Loucy (cell line): ENCODE measurements around the gene CPSF4L.

Source experiments
- H2AFZ ChIP-seq: fragments of 200-600 bp; sonication (generic); 2 replicates; pipeline ENCODE4 v1.6.0; 2016; ENCODE audit warnings: antibody characterized with exemption, mild to moderate bottlenecking, low read length, moderate library complexity
- H3F3A ChIP-seq: fragments of 200-600 bp; 2 replicates; pipeline ENCODE4 v1.6.0; 2016; ENCODE audit warnings: antibody characterized with exemption, low read depth, mild to moderate bottlenecking
- H3K27me3 ChIP-seq: fragments of 200-600 bp; sonication (generic); 2 replicates; pipeline ENCODE4 v1.6.1; 2014; ENCODE audit warnings: low read length, mild to moderate bottlenecking; ENCODE audit not compliant: insufficient read depth, poor library complexity, severe bottlenecking
- H3K36me3 ChIP-seq: fragments of 200-600 bp; sonication (generic); 2 replicates; pipeline ENCODE4 v1.6.1; 2016; ENCODE audit warnings: low read length; ENCODE audit not compliant: insufficient read depth
- H3K4me1 ChIP-seq: fragments of 200-600 bp; sonication (generic); 2 replicates; pipeline ENCODE4 v1.5.1; 2014; ENCODE audit warnings: low read length, mild to moderate bottlenecking; ENCODE audit not compliant: insufficient read depth, poor library complexity, severe bottlenecking
- H3K4me2 ChIP-seq: fragments of 200-600 bp; sonication (generic); 2 replicates; pipeline ENCODE4 v1.6.0; 2014; ENCODE audit warnings: antibody characterized with exemption, low read length, low read depth, mild to moderate bottlenecking; ENCODE audit not compliant: poor library complexity, severe bottlenecking
- H3K4me3 ChIP-seq: fragments of 200-600 bp; sonication (generic); 2 replicates; pipeline ENCODE4 v1.5.1; 2014; ENCODE audit warnings: low read length, mild to moderate bottlenecking, mixed read lengths; ENCODE audit not compliant: poor library complexity, severe bottlenecking
- H3K79me2 ChIP-seq: fragments of 200-600 bp; sonication (generic); 2 replicates; pipeline ENCODE4 v1.6.1; 2014; ENCODE audit warnings: low read length; ENCODE audit not compliant: insufficient read depth
- H3K9ac ChIP-seq: fragments of 200-600 bp; sonication (generic); 2 replicates; pipeline ENCODE4 v1.6.0; 2014; ENCODE audit warnings: mild to moderate bottlenecking, low read depth, low read length, moderate library complexity; ENCODE audit not compliant: poor library complexity, severe bottlenecking
- H3K9me2 ChIP-seq: fragments of 200-600 bp; sonication (generic); replicated peaks from 2 replicates; pipeline ENCODE4 v1.6.1; 2016; ENCODE audit warnings: low read depth, low read length, mixed read lengths
- H3K9me3 ChIP-seq: fragments of 200-600 bp; sonication (generic); 2 replicates; pipeline ENCODE4 v1.6.1; 2014; ENCODE audit warnings: mild to moderate bottlenecking, antibody characterized with exemption, low read length, low read depth; ENCODE audit not compliant: insufficient read depth
- H4K20me1 ChIP-seq: fragments of 200-600 bp; sonication (generic); 2 replicates; pipeline ENCODE4 v1.6.0; 2014; ENCODE audit warnings: antibody characterized with exemption, low read length, mild to moderate bottlenecking; ENCODE audit not compliant: insufficient read depth, poor library complexity, severe bottlenecking
- CTCF ChIP-seq: fragments of 200-600 bp; sonication (generic); conservative IDR thresholded peaks from 2 replicates; pipeline ENCODE4 v1.5.1; 2014; ENCODE audit warnings: mild to moderate bottlenecking, antibody characterized with exemption, low read length
- EZH2phosphoT487 ChIP-seq: fragments of 200-600 bp; IDR thresholded peaks from 2 replicates; pipeline ENCODE4 v1.6.1; 2018; ENCODE audit warnings: antibody characterized with exemption, mild to moderate bottlenecking, moderate library complexity, borderline replicate concordance

The CPSF4L gene

DNA sequence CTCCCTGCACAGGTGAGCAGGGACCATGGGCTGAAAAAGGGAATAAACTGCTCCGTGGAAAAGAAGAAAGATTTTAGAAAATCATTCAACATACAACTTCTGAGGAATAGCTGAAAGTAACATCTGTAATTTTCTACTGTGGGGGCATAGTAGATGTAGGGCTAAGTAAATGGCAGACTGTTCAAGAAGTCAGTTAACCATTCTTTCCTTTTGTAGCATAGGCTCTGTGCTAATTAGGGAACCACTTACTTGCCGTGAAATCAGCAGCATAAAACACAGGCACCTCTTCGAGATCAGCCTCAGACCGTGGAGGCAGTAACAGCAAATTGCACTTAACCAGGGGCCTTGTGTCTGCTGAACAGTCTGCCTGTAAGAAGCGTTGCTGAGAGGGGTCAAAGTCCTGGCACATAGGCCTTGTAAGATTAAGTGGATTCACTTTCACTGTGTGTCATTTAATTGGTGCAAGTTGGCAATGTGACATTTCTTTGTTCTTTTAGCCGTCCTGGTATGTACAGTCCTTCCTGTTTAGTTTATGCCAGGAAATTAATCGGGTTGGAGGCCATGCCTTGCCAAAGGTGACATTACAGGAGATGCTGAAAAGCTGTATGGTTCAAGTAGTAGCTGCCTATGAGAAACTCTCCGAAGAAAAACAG, 58.4 kb downstream of the CPSF4L start:
- H3K9me3 ChIP-seq = no peaks in the 10 kb centered on the region
- peak overlapping the region; percentile 80 for H3K9ac ChIP-seq

GRCh38 chr17:73201215-73202069, 60.2 kb downstream of the CPSF4L start:
- peaks cover 5% of the 10 kb centered on the region for H4K20me1 ChIP-seq
- peaks cover 68% of the 10 kb centered on the region for H3K36me3 ChIP-seq
- TF ChIP-seq CTCF (no peak), EZH2phosphoT487 (no peak)

More for the DNA sequence above, 58.4 kb downstream of the CPSF4L start:
- Histone ChIP-seq H3K9me2 (no peaks in the 10 kb centered on the region), H4K20me1 (no peaks in the 10 kb centered on the region), H3K36me3 (peaks cover 67% of the 10 kb centered on the region), H3K4me1 (peaks cover 42% of the 10 kb centered on the region), H3K27me3 (no peaks in the 10 kb centered on the region), H3K4me2 (peak overlapping the region; percentile 80), H3K79me2 (peaks cover 48% of the 10 kb centered on the region; the same call in 1 of the 2 replicates), H3K4me3 (peak overlapping the region; percentile 68), H2AFZ (no peak overlapping the region), H3F3A (peaks cover 13% of the 10 kb centered on the region)
- TF ChIP-seq CTCF = no peak
- no peak for TF ChIP-seq EZH2phosphoT487

DNA sequence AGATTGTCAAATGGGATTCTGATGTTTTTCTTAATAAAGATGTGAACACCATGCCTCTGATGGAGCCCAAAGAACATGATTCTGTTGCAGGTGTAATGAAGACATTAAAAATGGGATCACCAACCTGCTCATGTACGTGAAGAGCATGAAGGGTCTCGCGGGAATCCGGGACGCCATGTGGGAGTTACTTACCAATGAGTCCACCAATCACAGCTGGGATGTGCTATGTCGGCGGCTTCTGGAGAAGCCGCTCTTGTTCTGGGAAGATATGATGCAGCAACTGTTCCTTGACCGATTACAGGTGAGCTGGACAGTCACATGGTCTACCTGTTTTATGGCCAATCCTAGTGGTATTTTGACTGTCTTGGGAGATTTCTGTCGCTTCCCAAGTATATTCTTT, 61.2 kb downstream of the CPSF4L start:
- H3K36me3 ChIP-seq = peaks cover 59% of the 10 kb centered on the region
- no peak overlapping the region for H2AFZ ChIP-seq

More at GRCh38 chr17:73201215-73202069, 60.2 kb downstream of the CPSF4L start:
- H3K9me2 ChIP-seq = no peaks in the 10 kb centered on the region
- peaks cover 13% of the 10 kb centered on the region for H3F3A ChIP-seq
- no peak overlapping the region for H3K4me3 ChIP-seq
- peaks cover 42% of the 10 kb centered on the region for H3K4me1 ChIP-seq
- no peak overlapping the region for H3K9ac ChIP-seq
- H3K27me3 ChIP-seq = no peaks in the 10 kb centered on the region
- H3K4me2 ChIP-seq = peak overlapping the region; percentile 80
- H3K79me2 ChIP-seq = peaks cover 53% of the 10 kb centered on the region; the same call in 1 of the 2 replicates
- no peaks in the 10 kb centered on the region for H3K9me3 ChIP-seq
- no peak overlapping the region for H2AFZ ChIP-seq

More for the DNA sequence above, 61.2 kb downstream of the CPSF4L start:
- H3F3A ChIP-seq = peaks cover 13% of the 10 kb centered on the region
- H3K9me3 ChIP-seq = no peaks in the 10 kb centered on the region
- H4K20me1 ChIP-seq = peaks cover 5% of the 10 kb centered on the region
- no peak for TF ChIP-seq CTCF
- TF ChIP-seq EZH2phosphoT487 = no peak
- H3K4me3 ChIP-seq = no peak overlapping the region
- H3K4me1 ChIP-seq = peaks cover 37% of the 10 kb centered on the region
- H3K79me2 ChIP-seq = peaks cover 56% of the 10 kb centered on the region; the same call in 1 of the 2 replicates
- H3K9me2 ChIP-seq = no peaks in the 10 kb centered on the region
- H3K9ac ChIP-seq = no peak overlapping the region
- no peak overlapping the region for H3K4me2 ChIP-seq
- no peaks in the 10 kb centered on the region for H3K27me3 ChIP-seq
